HepG2 (cell line): ENCODE results near the gene GNRHR. TPM values are rescaled to one million over a fixed set of nuclear protein-coding genes. Genes with fewer than 3 reads are reported as not detected.

Experiments used
- ARNTL ChIP-seq: sonication (generic); formaldehyde crosslinking; IDR thresholded peaks from 2 replicates; pipeline ENCODE4 v1.4.0; 2020; ENCODE audit warnings: mild to moderate bottlenecking, missing genetic modification reagents
- CHCHD3 ChIP-seq: sonication (generic); formaldehyde crosslinking; IDR thresholded peaks from 2 replicates; pipeline ENCODE4 v1.8.0; 2022; ENCODE audit warnings: mild to moderate bottlenecking, missing genetic modification reagents, moderate library complexity
- CREM ChIP-seq, 2 experiments: sonication (generic) in 1 of 2; formaldehyde crosslinking in 1 of 2; IDR thresholded peaks; 2 replicates each; pipeline versions ENCODE4 v1.4.0 to v1.6.1; 2016 to 2020; ENCODE audit warnings: antibody characterized with exemption in 1 of 2, mild to moderate bottlenecking in 1 of 2, missing genetic modification reagents in 1 of 2
- DMTF1 ChIP-seq: sonication (generic); formaldehyde crosslinking; IDR thresholded peaks from 2 replicates; pipeline ENCODE4 v1.4.0; 2020; ENCODE audit warnings: mild to moderate bottlenecking, missing genetic modification reagents
- KDM2A ChIP-seq: sonication (generic); formaldehyde crosslinking; IDR thresholded peaks from 2 replicates; pipeline ENCODE4 v1.4.0; 2020; ENCODE audit warnings: low read depth, missing genetic modification reagents, borderline replicate concordance
- MBNL3 ChIP-seq: fragments of 250-450 bp; sonication (Bioruptor Pico); conservative IDR thresholded peaks from 2 replicates; pipeline ENCODE4 v1.8.0; 2022; ENCODE audit warnings: mild to moderate bottlenecking, inconsistent platforms
- MEIS2 ChIP-seq: sonication (generic); formaldehyde crosslinking; IDR thresholded peaks from 2 replicates; pipeline ENCODE4 v1.9.0; 2021; ENCODE audit warnings: mild to moderate bottlenecking, missing genetic modification reagents
- TAF1 ChIP-seq: sonication (generic); formaldehyde crosslinking; IDR thresholded peaks from 2 replicates; pipeline ENCODE4 v1.4.0; 2020; ENCODE audit warnings: missing genetic modification reagents
- TAF15 ChIP-seq: fragments of 200-400 bp; formaldehyde crosslinking; IDR thresholded peaks from one replicate; pipeline ENCODE4 v1.6.1; 2018; ENCODE audit warnings: mild to moderate bottlenecking, low read depth, low read length; ENCODE audit not compliant: poor library complexity, severe bottlenecking
- THAP11 ChIP-seq: IDR thresholded peaks from 2 replicates; pipeline ENCODE4 v1.6.1; 2016; ENCODE audit warnings: missing biosample characterization, missing genetic modification reagents
- THYN1 ChIP-seq: sonication (generic); formaldehyde crosslinking; IDR thresholded peaks from 2 replicates; pipeline ENCODE4 v1.8.1; 2023; ENCODE audit warnings: low read depth, mild to moderate bottlenecking, moderate library complexity, missing genetic modification reagents, borderline replicate concordance
- ZBTB40 ChIP-seq, 2 experiments: fragments of 450-650 bp in 1 of 2; sonication (generic) in 1 of 2; formaldehyde crosslinking in 1 of 2; IDR thresholded peaks; 2 replicates each; pipeline versions ENCODE4 v1.6.1 to v1.8.0; 2016 to 2022; ENCODE audit warnings: antibody characterized with exemption in 1 of 2, mild to moderate bottlenecking in 1 of 2, missing genetic modification reagents in 1 of 2
- ZFP37 ChIP-seq: sonication (generic); formaldehyde crosslinking; IDR thresholded peaks from 2 replicates; pipeline ENCODE4 v1.4.0; 2020; ENCODE audit warnings: missing genetic modification reagents, borderline replicate concordance
- ZFX ChIP-seq: sonication (generic); formaldehyde crosslinking; IDR thresholded peaks from 2 replicates; pipeline ENCODE4 v1.4.0; 2020; ENCODE audit warnings: mild to moderate bottlenecking, low read depth, missing genetic modification reagents, moderate library complexity
- ZNF124 ChIP-seq: sonication (generic); formaldehyde crosslinking; IDR thresholded peaks from 2 replicates; pipeline ENCODE4 v1.4.0; 2020; ENCODE audit warnings: missing genetic modification reagents
- ZNF232 ChIP-seq: sonication (generic); formaldehyde crosslinking; IDR thresholded peaks from 2 replicates; pipeline ENCODE4 v1.4.0; 2020; ENCODE audit warnings: missing genetic modification reagents, borderline replicate concordance
- ZNF33A ChIP-seq: sonication (generic); formaldehyde crosslinking; IDR thresholded peaks from 2 replicates; pipeline ENCODE4 v1.5.1; 2020; ENCODE audit warnings: missing genetic modification reagents, mild to moderate bottlenecking, moderate library complexity, borderline replicate concordance
- ZNF792 ChIP-seq: IDR thresholded peaks from 2 replicates; pipeline ENCODE4 v1.6.1; 2016
- polyA plus RNA-seq, 8 experiments: library from polyadenylated mRNA; depleted of rRNA in 3 of 8; stranded (reverse) in 7 of 8; unstranded in 1 of 8; fragments of >200 nt; fragmentation: Illumina TruSeq in 4 of 8; extraction: Trizol in 4 of 8; gene quantifications; 2 replicates each; pipeline versions ENCODE4 v1.2.1 to v1.2.3, GENCODE V29; 2011 to 2016; ENCODE audit warnings: low read depth in 4 of 8, missing spikeins in 1 of 8, mixed read lengths in 1 of 8; ENCODE audit not compliant: insufficient read depth in 1 of 8
- total RNA-seq, 5 experiments: library from RNA; depleted of rRNA; stranded (reverse); fragments of >200 nt; fragmentation: Illumina TruSeq; extraction: Trizol; gene quantifications; 2 replicates each; pipeline ENCODE4 v1.2.3, GENCODE V29; 2016; ENCODE audit warnings: low read depth in 1 of 5

Gene GNRHR
- total and polyA plus RNA-seq, 2 of the 13 experiments (the other 11 are each of a cell fraction or from before 2014, with no cell fraction given), result not detected

DNA sequence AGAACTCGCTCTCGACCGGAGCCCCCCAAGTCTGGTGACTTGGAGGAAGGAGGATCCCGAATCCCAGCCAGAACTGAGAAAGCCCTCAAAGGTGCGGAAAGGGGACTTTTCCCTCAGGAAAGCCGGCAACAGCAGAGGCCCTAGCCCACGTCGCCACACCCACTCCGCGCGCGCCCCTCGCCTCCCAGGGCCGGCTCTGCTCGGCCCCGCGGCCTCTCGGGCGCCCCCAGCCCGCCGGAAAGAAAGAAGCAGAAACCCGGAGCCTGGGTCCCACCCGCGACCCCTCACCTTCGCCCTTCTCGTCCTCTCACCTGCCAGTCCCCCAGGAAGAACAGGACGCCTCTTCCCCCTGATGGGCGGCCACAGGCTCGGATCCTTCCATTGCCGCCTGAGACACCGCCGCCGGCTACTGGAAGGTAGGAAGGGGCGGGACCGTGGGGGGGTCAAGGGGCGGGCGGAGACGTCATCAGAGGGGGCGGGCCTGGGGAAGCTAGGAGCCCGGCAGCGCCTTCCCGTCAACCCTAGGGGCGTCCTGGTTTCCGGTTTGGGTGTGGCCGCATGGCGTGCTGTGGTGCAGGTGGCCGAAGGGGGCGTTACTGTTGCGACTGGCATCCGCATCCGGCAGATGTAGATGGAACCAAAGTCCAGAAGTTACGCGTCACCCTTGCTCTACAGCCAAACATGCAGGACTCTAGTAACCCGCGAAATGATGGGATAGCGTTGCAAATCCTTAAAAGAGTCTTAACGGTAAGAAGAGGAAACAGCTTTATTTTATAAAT, 53.3 kb downstream of the GNRHR start, which contains the start of gene UBA6 (continued):
- TF ChIP-seq ZFP37 (CRISPR knock-in tag) (no peak), CREM (IDR thresholded peaks at IDR 0.05) (peak; percentile 88), CREM (CRISPR knock-in tag; IDR thresholded peaks at IDR 0.05) (no peak), MEIS2 (CRISPR knock-in tag) (0 out of 2 replicates have a peak, but pooled peaks have one; percentile 52), ZNF792 (no peak), DMTF1 (no peak), CHCHD3 (CRISPR knock-in tag) (no peak), KDM2A (CRISPR knock-in tag) (peak; percentile 76), TAF1 (CRISPR knock-in tag) (peak; percentile 54), ZNF232 (CRISPR knock-in tag) (peak; percentile 98), MBNL3 (CRISPR knock-in tag) (no peak), ZNF124 (CRISPR knock-in tag) (no peak; the same call in 1 of the 2 replicates), THYN1 (CRISPR knock-in tag) (no peak), ZBTB40 (IDR thresholded peaks at IDR 0.05) (no peak), ZBTB40 (CRISPR knock-in tag; IDR thresholded peaks at IDR 0.05) (peak; percentile 39; the same call in 1 of the 2 replicates), TAF15 (no peak), ZFX (CRISPR knock-in tag) (peak; percentile 74), THAP11 (CRISPR knock-in tag) (peak; percentile 87), ZNF33A (CRISPR knock-in tag) (peak; percentile 64; the same call in 1 of the 2 replicates), ARNTL (peak; percentile 59; the same call in 1 of the 2 replicates)
